ENCODE measurements around the gene PTPRM. TPM values are rescaled to one million over a fixed set of nuclear protein-coding genes. Genes with fewer than 3 reads are reported as not detected.

PTPRM gene
- total RNA-seq, 1 experiment from 2014 or later, result 1.6 TPM

DNA sequence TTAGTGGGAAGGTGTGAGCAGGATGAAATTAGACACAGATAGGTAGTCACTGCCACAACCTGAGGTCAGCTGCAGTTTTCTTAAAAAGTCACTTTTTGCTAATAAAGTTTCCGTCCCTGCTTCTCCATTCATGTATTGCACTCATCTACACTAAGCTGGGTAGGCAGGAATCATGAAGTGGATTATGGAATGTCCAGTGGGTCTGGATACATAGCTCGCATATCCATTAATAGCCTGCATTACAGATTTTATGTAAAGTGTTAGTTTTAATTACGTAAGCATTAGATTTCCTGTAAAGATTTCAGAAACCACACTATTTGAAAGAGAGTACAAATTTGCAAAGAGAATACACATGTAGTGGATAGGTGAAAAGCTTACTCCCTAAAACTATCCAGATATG lies 30.4 kb downstream of the PTPRM start:
- TF ChIP-seq SIN3A (IDR thresholded peaks at IDR 0.05; ENCODE audit: borderline replicate concordance, insufficient read depth, low read depth, low read length), result no peak
- no peak for TF ChIP-seq REST (IDR thresholded peaks at IDR 0.05; ENCODE audit: insufficient read depth in 1 of 2, low read depth in 2 of 2, low read length in 1 of 2)
- no peak for TF ChIP-seq CTCF (IDR thresholded peaks at IDR 0.05)
- TF ChIP-seq TCF7L2 (IDR thresholded peaks at IDR 0.05; ENCODE audit: low read depth, low read length), result no peak
- no peak for TF ChIP-seq POLR2AphosphoS5 (IDR thresholded peaks at IDR 0.05; ENCODE audit: low read depth, low read length)
- POLR2A ChIA-PET, result no interaction called here
- intact Hi-C loops (cut with micrococcal nuclease; ENCODE audit: unreplicated experiment), result no loop called here

GRCh38 chr18:7598167-7599047 lies 31.3 kb downstream of the PTPRM start:
- Histone ChIP-seq H3K4me1 (ENCODE audit: control insufficient read depth, insufficient read depth, low read length) (no peaks in the 10 kb centered on the region), H3K27me3 (ENCODE audit: control insufficient read depth, insufficient read depth, low read length) (no peaks in the 10 kb centered on the region), H3K9me3 (ENCODE audit: control insufficient read depth, insufficient read depth, low read depth, low read length) (no peaks in the 10 kb centered on the region), H3K36me3 (ENCODE audit: control insufficient read depth, insufficient read depth, low read length) (no peaks in the 10 kb centered on the region), H3K27ac (ENCODE audit: low read length) (no peak overlapping the region), H3K4me3 (ENCODE audit: low read depth in 2 of 2, low read length in 2 of 2) (no peak overlapping the region)
- ATAC-seq, result no peak
- intact Hi-C loops (cut with micrococcal nuclease; ENCODE audit: unreplicated experiment), result no loop called here
- ChIA-PET POLR2A (no interaction called here), CTCF (interaction anchor here (0.7 kb wide), 1 partner anchor 239 kb away, joined by 7 read pairs; no protein-coding TSS in a partner anchor)
- no peak for DNase-seq (ENCODE audit: low read depth, low spot score)
- TF ChIP-seq CTCF (IDR thresholded peaks at IDR 0.05), result no peak
- TF ChIP-seq TCF7L2 (IDR thresholded peaks at IDR 0.05; ENCODE audit: low read depth, low read length), result no peak
- no peak for TF ChIP-seq SIN3A (IDR thresholded peaks at IDR 0.05; ENCODE audit: borderline replicate concordance, insufficient read depth, low read depth, low read length)
- no peak for TF ChIP-seq POLR2AphosphoS5 (IDR thresholded peaks at IDR 0.05; ENCODE audit: low read depth, low read length)
- no peak for TF ChIP-seq REST (IDR thresholded peaks at IDR 0.05; ENCODE audit: insufficient read depth in 1 of 2, low read depth in 2 of 2, low read length in 1 of 2)
- in situ Hi-C loops (cut with HindIII; ENCODE audit: low pct_unique_long_range_greater_than_20kb, low sequenced_read_pairs), result no loop called here
- BruUV-seq (replicated peaks), result no TSS peak

More for the DNA sequence above, 30.4 kb downstream of the PTPRM start:
- no peaks in the 10 kb centered on the region for H3K36me3 ChIP-seq (ENCODE audit: control insufficient read depth, insufficient read depth, low read length)
- no peaks in the 10 kb centered on the region for H3K4me1 ChIP-seq (ENCODE audit: control insufficient read depth, insufficient read depth, low read length)
- H3K9me3 ChIP-seq (ENCODE audit: control insufficient read depth, insufficient read depth, low read depth, low read length), result no peaks in the 10 kb centered on the region
- BruUV-seq (replicated peaks), result no TSS peak
- in situ Hi-C loops (cut with HindIII; ENCODE audit: low pct_unique_long_range_greater_than_20kb, low sequenced_read_pairs), result no loop called here
- CTCF ChIA-PET, result no interaction called here
- no peaks in the 10 kb centered on the region for H3K27me3 ChIP-seq (ENCODE audit: control insufficient read depth, insufficient read depth, low read length)
- DNase-seq (ENCODE audit: low read depth, low spot score), result no peak
- no peak overlapping the region for H3K27ac ChIP-seq (ENCODE audit: low read length)
- ATAC-seq, result no peak
- H3K4me3 ChIP-seq (ENCODE audit: low read depth in 2 of 2, low read length in 2 of 2), result no peak overlapping the region

Measured in Panc1 (cell line).